RWPE2 (cell line): ENCODE results near the gene CSRNP3.

Experiments
- ATAC-seq: fragments of 200-7000 bp; cut with Tn5 transposase; 3 replicates; pipeline ENCODE4 v1.9.1; 2021; ENCODE audit warnings: low read depth
- DNase-seq: peaks from one replicate; pipeline ENCODE4 v3.0.0-alpha.2; 2020; ENCODE audit warnings: low spot score
- H3K27ac ChIP-seq: fragments of 450-650 bp; 2 replicates; pipeline ENCODE4 v1.5.1; 2017; ENCODE audit warnings: mild to moderate bottlenecking; ENCODE audit not compliant: poor library complexity, severe bottlenecking
- H3K27me3 ChIP-seq: fragments of 250-450 bp; sonication (Bioruptor Pico); 2 replicates; pipeline ENCODE4 v1.5.1; 2021; ENCODE audit warnings: mild to moderate bottlenecking, moderate library complexity; ENCODE audit not compliant: insufficient read depth, poor library complexity, severe bottlenecking
- H3K36me3 ChIP-seq: fragments of 250-450 bp; sonication (Bioruptor Pico); 2 replicates; pipeline ENCODE4 v1.5.1; 2020; ENCODE audit warnings: low read depth, mild to moderate bottlenecking, moderate library complexity
- H3K4me1 ChIP-seq: fragments of 250-450 bp; sonication (Bioruptor Pico); 2 replicates; pipeline ENCODE4 v1.5.1; 2021; ENCODE audit warnings: mild to moderate bottlenecking, moderate library complexity; ENCODE audit not compliant: insufficient read depth, poor library complexity, severe bottlenecking
- H3K4me3 ChIP-seq: fragments of 250-450 bp; sonication (Bioruptor Pico); 2 replicates; pipeline ENCODE4 v1.5.1; 2021; ENCODE audit warnings: mild to moderate bottlenecking, moderate library complexity; ENCODE audit not compliant: severe bottlenecking
- H3K9me3 ChIP-seq: fragments of 250-450 bp; sonication (Bioruptor Pico); 2 replicates; pipeline ENCODE4 v1.5.1; 2021; ENCODE audit warnings: mild to moderate bottlenecking, moderate library complexity; ENCODE audit not compliant: severe bottlenecking
- TF ChIP-seq, protein P1 (sequence below): fragments of 450-650 bp; IDR thresholded peaks from one replicate; pipeline ENCODE4 v1.5.1; 2017; ENCODE audit warnings: mild to moderate bottlenecking, moderate library complexity; ENCODE audit not compliant: poor library complexity, severe bottlenecking

The CSRNP3 gene

GRCh38 chr2:165718610-165719210 is 249.2 kb downstream of the CSRNP3 start:
- TF ChIP-seq, protein P1, sequence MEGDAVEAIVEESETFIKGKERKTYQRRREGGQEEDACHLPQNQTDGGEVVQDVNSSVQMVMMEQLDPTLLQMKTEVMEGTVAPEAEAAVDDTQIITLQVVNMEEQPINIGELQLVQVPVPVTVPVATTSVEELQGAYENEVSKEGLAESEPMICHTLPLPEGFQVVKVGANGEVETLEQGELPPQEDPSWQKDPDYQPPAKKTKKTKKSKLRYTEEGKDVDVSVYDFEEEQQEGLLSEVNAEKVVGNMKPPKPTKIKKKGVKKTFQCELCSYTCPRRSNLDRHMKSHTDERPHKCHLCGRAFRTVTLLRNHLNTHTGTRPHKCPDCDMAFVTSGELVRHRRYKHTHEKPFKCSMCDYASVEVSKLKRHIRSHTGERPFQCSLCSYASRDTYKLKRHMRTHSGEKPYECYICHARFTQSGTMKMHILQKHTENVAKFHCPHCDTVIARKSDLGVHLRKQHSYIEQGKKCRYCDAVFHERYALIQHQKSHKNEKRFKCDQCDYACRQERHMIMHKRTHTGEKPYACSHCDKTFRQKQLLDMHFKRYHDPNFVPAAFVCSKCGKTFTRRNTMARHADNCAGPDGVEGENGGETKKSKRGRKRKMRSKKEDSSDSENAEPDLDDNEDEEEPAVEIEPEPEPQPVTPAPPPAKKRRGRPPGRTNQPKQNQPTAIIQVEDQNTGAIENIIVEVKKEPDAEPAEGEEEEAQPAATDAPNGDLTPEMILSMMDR, result no peak
- H3K27me3 ChIP-seq, result no peaks in the 10 kb centered on the region
- no peak overlapping the region for H3K4me3 ChIP-seq
- no peaks in the 10 kb centered on the region for H3K9me3 ChIP-seq
- ATAC-seq (no peak), DNase-seq (no peak)
- no peak overlapping the region for H3K27ac ChIP-seq
- H3K36me3 ChIP-seq, result no peaks in the 10 kb centered on the region
- H3K4me1 ChIP-seq, result no peaks in the 10 kb centered on the region

DNA sequence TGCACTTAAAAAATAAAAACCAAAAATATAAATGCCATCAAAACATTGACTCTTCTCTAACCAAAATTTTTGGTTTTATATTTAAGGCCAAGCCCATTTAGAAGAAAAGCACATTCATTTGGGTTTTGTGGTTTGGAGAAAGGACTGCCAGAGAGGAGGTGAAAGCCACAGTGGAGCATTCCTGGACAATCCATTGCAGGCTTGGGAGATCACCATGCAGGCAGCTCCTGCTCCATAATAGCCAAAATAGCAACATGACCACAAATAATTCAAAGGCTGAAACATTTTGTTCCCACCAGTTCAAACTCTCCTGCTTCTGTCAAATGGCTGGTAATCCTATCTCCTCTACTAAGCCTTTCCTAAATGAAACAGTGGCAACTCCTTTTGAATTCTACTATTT is 251.0 kb downstream of the CSRNP3 start:
- H3K36me3 ChIP-seq, result no peaks in the 10 kb centered on the region
- H3K27ac ChIP-seq, result no peak overlapping the region
- H3K4me3 ChIP-seq, result no peak overlapping the region
- no peak for DNase-seq
- H3K9me3 ChIP-seq, result no peaks in the 10 kb centered on the region
- no peak for ATAC-seq
- H3K4me1 ChIP-seq, result peaks cover 6% of the 10 kb centered on the region
- no peaks in the 10 kb centered on the region for H3K27me3 ChIP-seq
- TF ChIP-seq, protein P1, result no peak

- Histone ChIP-seq H3K9me3 (no peaks in the 10 kb centered on the region), H3K4me3 (no peak overlapping the region), H3K36me3 (no peaks in the 10 kb centered on the region), H3K27ac (peak overlapping the region; percentile 68), H3K27me3 (no peaks in the 10 kb centered on the region), H3K4me1 (peaks cover 12% of the 10 kb centered on the region)
- no peak for DNase-seq
- TF ChIP-seq, protein P1, result no peak
- ATAC-seq, result peak; percentile 99
Measured at GRCh38 chr2:165725421-165725820, 255.9 kb downstream of the CSRNP3 start.
